GM23338 (cell line): ENCODE results near the gene USH2A.

ENCODE experiments used
- CREB1 ChIP-seq: fragments of 250-450 bp; sonication (Bioruptor Pico); IDR thresholded peaks from 2 replicates; pipeline ENCODE4 v1.5.0; 2020; ENCODE audit warnings: low read depth, mild to moderate bottlenecking, moderate library complexity
- CTCF ChIP-seq, 2 experiments: fragments of 200-600 bp in 1 of 2; sonication (generic) in 1 of 2; conservative IDR thresholded peaks; 2 replicates each; pipeline versions ENCODE4 v1.5.1 to v1.6.1; 2016 to 2017; ENCODE audit warnings: antibody characterized with exemption in 2 of 2, low read depth in 2 of 2, mild to moderate bottlenecking in 2 of 2, moderate library complexity in 1 of 2
- EZH2 ChIP-seq: fragments of 200-600 bp; sonication (generic); IDR thresholded peaks from one replicate; pipeline ENCODE4 v1.8.0; 2017; ENCODE audit warnings: antibody characterized with exemption, mild to moderate bottlenecking, low read depth; ENCODE audit not compliant: unreplicated experiment
- EZH2phosphoT487 ChIP-seq: fragments of 200-600 bp; sonication (generic); IDR thresholded peaks from one replicate; pipeline ENCODE4 v1.8.1; 2018; ENCODE audit warnings: antibody characterized with exemption; ENCODE audit not compliant: unreplicated experiment
- JUNB ChIP-seq: IDR thresholded peaks from one replicate; pipeline ENCODE4 v1.6.1; 2016; ENCODE audit warnings: antibody characterized with exemption; ENCODE audit not compliant: unreplicated experiment
- POLR2AphosphoS5 ChIP-seq: IDR thresholded peaks from 2 replicates; pipeline ENCODE4 v1.6.1; 2016; ENCODE audit warnings: antibody characterized with exemption, low read depth

- no peak for TF ChIP-seq CTCF (conservative IDR thresholded peaks at IDR 0.05; ENCODE audit: low read depth in 2 of 2)
- TF ChIP-seq EZH2 = no peak
- no peak for TF ChIP-seq POLR2AphosphoS5
- no peak for TF ChIP-seq EZH2phosphoT487
- no peak for TF ChIP-seq CREB1 (CRISPR knock-in tag)
- TF ChIP-seq JUNB = no peak
These were observed 832.3 kb downstream of the USH2A start for GRCh38 chr1:215590779-215591491.
